ENCODE data around the gene PLPPR2. TPM values are rescaled to one million over a fixed set of nuclear protein-coding genes. Genes with fewer than 3 reads are reported as not detected.
"Not testable (repeated sequence)": the region's sequence is repeated elsewhere in the genome, so short reads cannot be mapped to it uniquely, and the experiment has no call there.

The PLPPR2 gene, protein sequence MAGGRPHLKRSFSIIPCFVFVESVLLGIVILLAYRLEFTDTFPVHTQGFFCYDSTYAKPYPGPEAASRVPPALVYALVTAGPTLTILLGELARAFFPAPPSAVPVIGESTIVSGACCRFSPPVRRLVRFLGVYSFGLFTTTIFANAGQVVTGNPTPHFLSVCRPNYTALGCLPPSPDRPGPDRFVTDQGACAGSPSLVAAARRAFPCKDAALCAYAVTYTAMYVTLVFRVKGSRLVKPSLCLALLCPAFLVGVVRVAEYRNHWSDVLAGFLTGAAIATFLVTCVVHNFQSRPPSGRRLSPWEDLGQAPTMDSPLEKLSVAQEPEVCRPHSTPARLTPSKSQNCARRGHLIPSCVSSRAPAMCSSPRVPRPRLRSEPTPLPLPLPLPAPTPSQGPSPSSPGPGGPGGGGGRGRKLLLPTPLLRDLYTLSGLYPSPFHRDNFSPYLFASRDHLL
- total RNA-seq, result 10.6 and 14.1 TPM in 2 replicates

DNA sequence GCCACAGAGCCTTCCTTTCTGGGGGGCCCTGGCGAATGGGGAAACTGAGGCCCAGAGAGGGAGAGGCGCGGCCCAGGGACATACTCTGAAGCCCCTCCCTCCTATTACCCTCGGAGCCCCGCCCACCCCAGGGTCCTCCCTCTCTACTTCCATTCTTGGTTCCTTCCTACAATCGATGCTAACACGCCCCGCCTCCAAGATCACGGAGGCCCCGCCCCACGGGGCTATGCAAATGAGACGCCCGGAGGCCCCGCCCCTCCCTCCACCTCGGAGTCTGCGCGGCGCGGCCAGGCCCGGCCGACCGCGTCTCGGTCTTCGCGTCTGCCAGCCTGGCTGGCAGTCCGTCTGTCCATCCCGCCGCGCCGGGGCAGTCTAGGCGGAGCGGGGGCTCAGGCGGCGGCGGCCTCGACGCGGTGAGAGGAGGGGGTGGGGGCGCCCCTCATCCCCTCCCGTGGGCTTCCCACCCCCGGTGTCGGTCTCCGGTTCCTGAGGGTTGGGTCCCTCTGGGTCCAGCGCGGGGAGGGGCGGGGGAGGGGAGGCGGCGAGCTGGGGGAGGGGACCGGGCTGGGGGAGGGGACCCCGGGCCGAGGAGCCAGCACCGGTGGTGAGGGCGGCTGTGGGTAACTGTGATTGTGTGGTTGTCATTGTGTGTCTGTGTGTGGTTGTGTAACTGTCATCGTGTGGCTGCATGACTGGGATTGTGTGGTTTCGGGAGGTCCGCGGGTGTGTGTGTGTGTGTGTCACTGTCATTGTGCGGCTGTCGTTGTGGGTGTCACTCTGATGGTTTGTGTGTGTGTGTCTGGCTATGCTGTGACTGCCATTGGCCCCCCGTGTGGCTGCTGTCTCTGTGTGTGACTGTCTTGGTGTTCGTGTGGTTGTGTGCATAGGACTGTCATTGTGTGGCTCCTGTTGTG lies at the start of gene PLPPR2:
Gene PLPPR2 (plus strand): TSS at position 273 of the 914 bp plus-strand sequence. CDS start 2,242 bp downstream, outside the sequence.
- H4K20me1 ChIP-seq (ENCODE audit: insufficient read depth, low read length), result peaks cover 27% of the 10 kb centered on the region
- TF ChIP-seq, protein P1, sequence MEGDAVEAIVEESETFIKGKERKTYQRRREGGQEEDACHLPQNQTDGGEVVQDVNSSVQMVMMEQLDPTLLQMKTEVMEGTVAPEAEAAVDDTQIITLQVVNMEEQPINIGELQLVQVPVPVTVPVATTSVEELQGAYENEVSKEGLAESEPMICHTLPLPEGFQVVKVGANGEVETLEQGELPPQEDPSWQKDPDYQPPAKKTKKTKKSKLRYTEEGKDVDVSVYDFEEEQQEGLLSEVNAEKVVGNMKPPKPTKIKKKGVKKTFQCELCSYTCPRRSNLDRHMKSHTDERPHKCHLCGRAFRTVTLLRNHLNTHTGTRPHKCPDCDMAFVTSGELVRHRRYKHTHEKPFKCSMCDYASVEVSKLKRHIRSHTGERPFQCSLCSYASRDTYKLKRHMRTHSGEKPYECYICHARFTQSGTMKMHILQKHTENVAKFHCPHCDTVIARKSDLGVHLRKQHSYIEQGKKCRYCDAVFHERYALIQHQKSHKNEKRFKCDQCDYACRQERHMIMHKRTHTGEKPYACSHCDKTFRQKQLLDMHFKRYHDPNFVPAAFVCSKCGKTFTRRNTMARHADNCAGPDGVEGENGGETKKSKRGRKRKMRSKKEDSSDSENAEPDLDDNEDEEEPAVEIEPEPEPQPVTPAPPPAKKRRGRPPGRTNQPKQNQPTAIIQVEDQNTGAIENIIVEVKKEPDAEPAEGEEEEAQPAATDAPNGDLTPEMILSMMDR (IDR thresholded peaks at IDR 0.05; ENCODE audit: extremely low read depth, low read depth, low read length), result no peak
- peaks cover 11% of the 10 kb centered on the region for H3K79me2 ChIP-seq (ENCODE audit: insufficient read depth, low read length)
- no peak within 1 kb of the TSS for H2AFZ ChIP-seq (ENCODE audit: low read length)
- H3K9me3 ChIP-seq (ENCODE audit: low read depth, low read length), result no peaks in the 10 kb centered on the region
- H3K4me3 ChIP-seq (ENCODE audit: insufficient read depth, low read length), result peak within 1 kb of the TSS; percentile 74
- no peak within 1 kb of the TSS for H3K27ac ChIP-seq (ENCODE audit: low read depth, low read length)
- H3K4me1 ChIP-seq (ENCODE audit: insufficient read depth, low read length), result peaks cover 10% of the 10 kb centered on the region
- peak within 1 kb of the TSS; percentile 92 for H3K4me2 ChIP-seq (ENCODE audit: insufficient read depth, low read length)
- no peaks in the 10 kb centered on the region for H3K27me3 ChIP-seq (ENCODE audit: insufficient read depth, low read length)
- peaks cover 12% of the 10 kb centered on the region for H3K36me3 ChIP-seq (ENCODE audit: insufficient read depth, low read length)
- DNase-seq (ENCODE audit: insufficient read length, low spot score, missing footprints), result peak; percentile 100

DNA sequence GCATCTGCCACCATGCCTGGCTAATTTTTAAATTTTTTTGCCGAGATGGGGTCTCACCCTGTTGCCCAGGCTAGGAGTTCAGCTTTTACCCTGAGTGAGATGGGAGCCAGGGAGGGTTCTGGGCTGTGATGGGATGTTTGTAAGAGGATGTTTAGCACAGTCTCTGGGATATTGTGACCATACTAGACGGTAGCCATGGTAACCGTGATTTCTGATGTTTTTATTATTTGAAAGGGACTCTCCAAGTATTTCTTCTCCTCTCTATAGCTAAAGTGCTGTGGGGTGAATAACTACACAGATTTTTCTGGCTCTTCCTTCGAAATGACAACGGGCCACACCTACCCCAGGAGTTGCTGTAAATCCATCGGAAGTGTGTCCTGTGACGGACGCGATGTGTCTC lies 48.9 kb upstream of the PLPPR2 start:
- Histone ChIP-seq H3K9me3 (ENCODE audit: low read depth, low read length) (no peaks in the 10 kb centered on the region), H3K4me2 (ENCODE audit: insufficient read depth, low read length) (no peak overlapping the region), H3K27me3 (ENCODE audit: insufficient read depth, low read length) (no peaks in the 10 kb centered on the region), H3K36me3 (ENCODE audit: insufficient read depth, low read length) (no peaks in the 10 kb centered on the region), H3K4me3 (ENCODE audit: insufficient read depth, low read length) (no peak overlapping the region), H4K20me1 (ENCODE audit: insufficient read depth, low read length) (no peaks in the 10 kb centered on the region), H3K27ac (ENCODE audit: low read depth, low read length) (no peak overlapping the region), H2AFZ (ENCODE audit: low read length) (no peak overlapping the region), H3K4me1 (ENCODE audit: insufficient read depth, low read length) (no peaks in the 10 kb centered on the region), H3K79me2 (ENCODE audit: insufficient read depth, low read length) (no peaks in the 10 kb centered on the region)
- no peak for DNase-seq (ENCODE audit: insufficient read length, low spot score, missing footprints)
- TF ChIP-seq, protein P1 (IDR thresholded peaks at IDR 0.05; ENCODE audit: extremely low read depth, low read depth, low read length), result no peak

DNA sequence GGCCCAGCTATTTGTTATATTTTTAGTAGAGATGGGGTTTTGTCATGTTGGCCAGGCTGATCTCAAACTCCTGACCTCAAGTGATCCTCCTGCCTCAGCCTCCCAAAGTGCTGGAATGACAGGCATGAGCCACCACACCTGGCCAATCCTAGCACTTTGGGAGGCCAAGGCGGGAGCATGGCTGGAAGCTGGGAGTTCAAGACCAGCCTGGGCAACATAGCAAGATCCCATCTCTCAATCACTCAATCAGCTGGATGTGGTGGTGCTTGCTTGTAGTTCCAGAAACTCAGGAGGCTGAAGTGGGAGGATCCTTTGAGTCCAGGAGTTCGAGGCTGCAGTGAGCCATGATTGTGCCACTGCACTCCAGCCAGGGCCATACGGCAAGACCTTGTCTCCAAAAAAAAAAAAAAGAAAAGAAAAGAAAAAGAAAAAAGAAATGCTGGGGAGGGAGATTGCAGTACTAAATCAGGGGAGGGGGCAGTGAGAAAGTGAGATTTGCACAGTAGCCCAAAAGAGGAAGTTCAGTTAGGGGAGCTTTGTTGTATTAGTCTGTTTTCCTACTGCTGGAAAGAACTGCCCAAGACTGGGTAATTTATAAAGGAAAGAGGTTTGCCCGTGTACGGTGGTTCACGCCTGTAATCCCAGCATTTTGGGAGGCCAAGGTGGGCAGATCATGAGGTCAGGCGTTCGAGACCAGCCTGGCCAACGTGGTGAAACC lies 34.8 kb upstream of the PLPPR2 start:
- H3K36me3 ChIP-seq (ENCODE audit: insufficient read depth, low read length); H3K79me2 ChIP-seq (ENCODE audit: insufficient read depth, low read length); H3K4me3 ChIP-seq (ENCODE audit: insufficient read depth, low read length); H4K20me1 ChIP-seq (ENCODE audit: insufficient read depth, low read length); H3K27me3 ChIP-seq (ENCODE audit: insufficient read depth, low read length); DNase-seq (ENCODE audit: insufficient read length, low spot score, missing footprints); H3K9me3 ChIP-seq (ENCODE audit: low read depth, low read length); H3K27ac ChIP-seq (ENCODE audit: low read depth, low read length); H2AFZ ChIP-seq (ENCODE audit: low read length); H3K4me2 ChIP-seq (ENCODE audit: insufficient read depth, low read length): not testable (repeated sequence)
- H3K4me1 ChIP-seq (ENCODE audit: insufficient read depth, low read length), result peaks cover 14% of the 10 kb centered on the region
